ENCODE measurements around the gene DBF4.
"Not testable (repeated sequence)": the region's sequence is repeated elsewhere in the genome, so short reads cannot be mapped to it uniquely, and the experiment has no call there.

The DBF4 gene

GRCh38 chr7:87885018-87885417 is 8.7 kb downstream of the DBF4 start:
- no peak for DNase-seq (ENCODE audit: low read depth)

DNA sequence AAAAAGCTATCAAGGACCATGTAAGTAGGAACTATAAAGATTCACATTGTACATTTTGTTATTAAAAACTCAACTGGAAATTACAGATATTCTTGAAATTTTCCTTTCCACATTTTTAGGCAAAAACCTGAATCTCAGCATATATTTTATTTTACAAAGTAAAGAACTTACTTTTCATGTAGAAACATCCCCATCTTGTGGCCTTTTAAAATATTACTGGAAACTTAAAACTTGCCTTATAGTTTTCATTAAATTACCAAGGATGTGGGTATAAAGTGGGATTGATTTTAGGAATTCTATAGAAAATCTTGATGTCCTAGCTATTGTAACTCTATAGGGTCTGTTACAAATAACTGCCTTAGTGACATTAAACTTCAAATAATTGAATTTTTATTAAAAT is 10.6 kb downstream of the DBF4 start:
- DNase-seq (ENCODE audit: low read depth) = peak; percentile 61

More at GRCh38 chr7:87885018-87885417, 8.7 kb downstream of the DBF4 start:
- H3K4me3 ChIP-seq (ENCODE audit: low read length) = no peak overlapping the region
- TF ChIP-seq, protein P1, sequence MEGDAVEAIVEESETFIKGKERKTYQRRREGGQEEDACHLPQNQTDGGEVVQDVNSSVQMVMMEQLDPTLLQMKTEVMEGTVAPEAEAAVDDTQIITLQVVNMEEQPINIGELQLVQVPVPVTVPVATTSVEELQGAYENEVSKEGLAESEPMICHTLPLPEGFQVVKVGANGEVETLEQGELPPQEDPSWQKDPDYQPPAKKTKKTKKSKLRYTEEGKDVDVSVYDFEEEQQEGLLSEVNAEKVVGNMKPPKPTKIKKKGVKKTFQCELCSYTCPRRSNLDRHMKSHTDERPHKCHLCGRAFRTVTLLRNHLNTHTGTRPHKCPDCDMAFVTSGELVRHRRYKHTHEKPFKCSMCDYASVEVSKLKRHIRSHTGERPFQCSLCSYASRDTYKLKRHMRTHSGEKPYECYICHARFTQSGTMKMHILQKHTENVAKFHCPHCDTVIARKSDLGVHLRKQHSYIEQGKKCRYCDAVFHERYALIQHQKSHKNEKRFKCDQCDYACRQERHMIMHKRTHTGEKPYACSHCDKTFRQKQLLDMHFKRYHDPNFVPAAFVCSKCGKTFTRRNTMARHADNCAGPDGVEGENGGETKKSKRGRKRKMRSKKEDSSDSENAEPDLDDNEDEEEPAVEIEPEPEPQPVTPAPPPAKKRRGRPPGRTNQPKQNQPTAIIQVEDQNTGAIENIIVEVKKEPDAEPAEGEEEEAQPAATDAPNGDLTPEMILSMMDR (conservative IDR thresholded peaks at IDR 0.05; ENCODE audit: low read length) = no peak

GRCh38 chr7:87895363-87895762 is 19.1 kb downstream of the DBF4 start:
- no peak overlapping the region for H3K4me3 ChIP-seq (ENCODE audit: low read length)
- DNase-seq (ENCODE audit: low read depth) = no peak
- TF ChIP-seq, protein P1 (conservative IDR thresholded peaks at IDR 0.05; ENCODE audit: low read length) = no peak

More for the DNA sequence above, 10.6 kb downstream of the DBF4 start:
- TF ChIP-seq, protein P1 (conservative IDR thresholded peaks at IDR 0.05; ENCODE audit: low read length) = peak; percentile 57
- H3K4me3 ChIP-seq (ENCODE audit: low read length) = no peak overlapping the region

DNA sequence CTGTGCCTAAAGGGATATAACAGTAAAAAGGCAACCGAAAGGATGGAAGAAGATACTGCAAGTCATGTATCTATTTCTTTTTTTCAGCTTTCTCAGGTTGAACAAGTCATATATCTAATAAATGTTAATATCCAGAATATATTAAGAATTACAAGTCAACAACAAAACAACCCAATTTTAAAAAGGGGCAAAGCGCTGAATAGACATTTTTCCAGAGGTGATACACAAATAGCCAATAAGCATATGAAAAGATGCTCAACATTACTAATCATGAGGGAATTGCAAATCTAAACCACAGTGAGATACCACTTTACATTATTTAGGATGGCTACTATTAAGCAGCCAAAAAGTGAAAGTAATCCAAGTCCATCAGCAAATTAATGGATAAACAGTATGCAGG is 23.0 kb downstream of the DBF4 start:
- DNase-seq (ENCODE audit: low read depth) = no peak
- TF ChIP-seq, protein P1 (conservative IDR thresholded peaks at IDR 0.05; ENCODE audit: low read length) = no peak
- no peak overlapping the region for H3K4me3 ChIP-seq (ENCODE audit: low read length)

DNA sequence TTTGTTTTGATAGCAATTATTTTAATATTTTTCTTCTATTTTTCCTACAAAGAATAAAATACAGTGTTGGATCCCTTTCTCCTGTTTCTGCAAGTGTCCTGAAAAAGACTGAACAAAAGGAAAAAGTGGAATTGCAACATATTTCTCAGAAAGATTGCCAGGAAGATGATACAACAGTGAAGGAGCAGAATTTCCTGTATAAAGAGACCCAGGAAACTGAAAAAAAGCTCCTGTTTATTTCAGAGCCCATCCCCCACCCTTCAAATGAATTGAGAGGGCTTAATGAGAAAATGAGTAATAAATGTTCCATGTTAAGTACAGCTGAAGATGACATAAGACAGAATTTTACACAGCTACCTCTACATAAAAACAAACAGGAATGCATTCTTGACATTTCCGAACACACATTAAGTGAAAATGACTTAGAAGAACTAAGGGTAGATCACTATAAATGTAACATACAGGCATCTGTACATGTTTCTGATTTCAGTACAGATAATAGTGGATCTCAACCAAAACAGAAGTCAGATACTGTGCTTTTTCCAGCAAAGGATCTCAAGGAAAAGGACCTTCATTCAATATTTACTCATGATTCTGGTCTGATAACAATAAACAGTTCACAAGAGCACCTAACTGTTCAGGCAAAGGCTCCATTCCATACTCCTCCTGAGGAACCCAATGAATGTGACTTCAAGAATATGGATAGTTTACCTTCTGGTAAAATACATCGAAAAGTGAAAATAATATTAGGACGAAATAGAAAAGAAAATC is 31.0 kb downstream of the DBF4 start:
- not testable (repeated sequence) for H3K4me3 ChIP-seq (ENCODE audit: low read length)
- DNase-seq (ENCODE audit: low read depth) = peak; percentile 38

GRCh38 chr7:87908814-87909213 is 32.5 kb downstream of the DBF4 start:
- H3K4me3 ChIP-seq (ENCODE audit: low read length); DNase-seq (ENCODE audit: low read depth): not testable (repeated sequence)

DNA sequence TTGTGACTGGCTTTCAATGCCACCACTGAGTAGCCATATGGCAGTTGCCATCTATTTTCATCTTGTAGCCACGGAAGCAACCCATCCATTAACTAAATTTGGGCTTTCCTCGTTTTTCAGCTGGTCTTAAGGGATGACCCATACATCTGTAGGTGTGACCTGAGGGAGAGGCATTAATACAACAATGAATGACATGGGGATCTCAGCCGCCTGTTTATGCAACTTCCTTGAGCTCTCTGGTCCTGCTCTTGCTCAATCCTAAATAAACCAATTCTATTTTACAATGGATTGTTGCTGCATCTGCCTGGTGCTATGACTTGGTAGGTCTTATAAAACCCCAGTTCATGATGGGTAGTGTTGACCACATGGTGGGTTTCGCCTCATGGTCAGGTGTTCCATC is 35.8 kb downstream of the DBF4 start:
- no peak for DNase-seq (ENCODE audit: low read depth)
- no peak overlapping the region for H3K4me3 ChIP-seq (ENCODE audit: low read length)
- TF ChIP-seq, protein P1 (conservative IDR thresholded peaks at IDR 0.05; ENCODE audit: low read length) = no peak

GRCh38 chr7:87918740-87919139 is 42.4 kb downstream of the DBF4 start:
- no peak for DNase-seq (ENCODE audit: low read depth)
- H3K4me3 ChIP-seq (ENCODE audit: low read length) = no peak overlapping the region
- TF ChIP-seq, protein P1 (conservative IDR thresholded peaks at IDR 0.05; ENCODE audit: low read length) = no peak

Measured in AG10803 (cell line).